GM23338 (cell line): ENCODE measurements around the gene GTPBP1. TPM values are rescaled to one million over a fixed set of nuclear protein-coding genes. Genes with fewer than 3 reads are reported as not detected.

ENCODE experiments used
- ATAC-seq: fragments of 200-7000 bp; cut with Tn5 transposase; 3 replicates; pipeline ENCODE4 v1.9.1; 2020
- DNase-seq: peaks from one replicate; pipeline ENCODE4 v3.0.0-alpha.2; 2015; ENCODE audit warnings: low spot score
- H2AFZ ChIP-seq: fragments of 200-600 bp; sonication (generic); 2 replicates; pipeline ENCODE4 v1.8.0; 2016; ENCODE audit warnings: antibody characterized with exemption, mild to moderate bottlenecking, moderate library complexity
- H3F3A ChIP-seq: fragments of 200-600 bp; sonication (generic); replicated peaks from 2 replicates; pipeline ENCODE4 v1.8.0; 2017; ENCODE audit warnings: antibody characterized with exemption, mixed run types, low read depth
- H3K27ac ChIP-seq: fragments of 200-600 bp; sonication (generic); 2 replicates; pipeline ENCODE4 v1.6.1; 2016; ENCODE audit warnings: low read depth
- H3K27me3 ChIP-seq: fragments of 200-600 bp; sonication (generic); 2 replicates; pipeline ENCODE4 v1.8.0; 2016; ENCODE audit warnings: mild to moderate bottlenecking, mixed run types, moderate library complexity; ENCODE audit not compliant: insufficient read depth
- H3K36me3 ChIP-seq: fragments of 200-600 bp; sonication (generic); 2 replicates; pipeline ENCODE4 v1.8.0; 2016; ENCODE audit warnings: mild to moderate bottlenecking; ENCODE audit not compliant: insufficient read depth
- H3K4me1 ChIP-seq: fragments of 200-600 bp; sonication (generic); 2 replicates; pipeline ENCODE4 v1.8.0; 2016; ENCODE audit warnings: mild to moderate bottlenecking, moderate library complexity; ENCODE audit not compliant: insufficient read depth
- H3K4me2 ChIP-seq: fragments of 200-600 bp; sonication (generic); 2 replicates; pipeline ENCODE4 v1.7.1; 2017; ENCODE audit warnings: mixed run types
- H3K4me3 ChIP-seq: fragments of 200-600 bp; sonication (generic); 2 replicates; pipeline ENCODE4 v1.6.1; 2016; ENCODE audit warnings: mixed run types
- H3K79me2 ChIP-seq: fragments of 200-600 bp; sonication (generic); replicated peaks from 2 replicates; pipeline ENCODE4 v1.8.0; 2017; ENCODE audit warnings: mild to moderate bottlenecking; ENCODE audit not compliant: insufficient read depth
- H3K9me2 ChIP-seq: fragments of 200-600 bp; sonication (generic); 2 replicates; pipeline ENCODE4 v1.8.0; 2017; ENCODE audit not compliant: insufficient read depth
- H4K20me1 ChIP-seq: fragments of 200-600 bp; sonication (generic); replicated peaks from 2 replicates; pipeline ENCODE4 v1.8.0; 2017; ENCODE audit warnings: mild to moderate bottlenecking; ENCODE audit not compliant: insufficient read depth
- H3K27ac Mint-ChIP-seq: 2 replicates; pipeline ENCODE4 v1.8.0; 2020; ENCODE audit warnings: inconsistent platforms, mild to moderate bottlenecking, moderate library complexity, mixed read lengths
- H3K27me3 Mint-ChIP-seq: 3 replicates; pipeline ENCODE4 v1.8.0; 2022; ENCODE audit warnings: low read depth, mild to moderate bottlenecking, moderate library complexity, mixed read lengths, inconsistent platforms; ENCODE audit not compliant: insufficient read depth, poor library complexity
- H3K36me3 Mint-ChIP-seq: 3 replicates; pipeline ENCODE4 v1.8.0; 2021; ENCODE audit warnings: low read depth, mild to moderate bottlenecking, inconsistent platforms, moderate library complexity, mixed read lengths
- H3K4me1 Mint-ChIP-seq: 3 replicates; pipeline ENCODE4 v1.8.0; 2020; ENCODE audit warnings: mild to moderate bottlenecking, inconsistent platforms, mixed read lengths
- H3K4me3 Mint-ChIP-seq: 3 replicates; pipeline ENCODE4 v1.8.0; 2021; ENCODE audit warnings: moderate library complexity, mild to moderate bottlenecking, inconsistent platforms, mixed read lengths
- H3K9me3 Mint-ChIP-seq: 3 replicates; pipeline ENCODE4 v1.8.0; 2020; ENCODE audit warnings: moderate library complexity, mild to moderate bottlenecking, inconsistent platforms, mixed read lengths
- CREB1 ChIP-seq: fragments of 250-450 bp; sonication (Bioruptor Pico); IDR thresholded peaks from 2 replicates; pipeline ENCODE4 v1.5.0; 2020; ENCODE audit warnings: low read depth, mild to moderate bottlenecking, moderate library complexity
- EZH2 ChIP-seq: fragments of 200-600 bp; sonication (generic); IDR thresholded peaks from one replicate; pipeline ENCODE4 v1.8.0; 2017; ENCODE audit warnings: antibody characterized with exemption, mild to moderate bottlenecking, low read depth; ENCODE audit not compliant: unreplicated experiment
- NANOG ChIP-seq: IDR thresholded peaks from 2 replicates; pipeline ENCODE4 v1.6.1; 2016; ENCODE audit warnings: antibody characterized with exemption, borderline replicate concordance
- POLR2AphosphoS5 ChIP-seq: IDR thresholded peaks from 2 replicates; pipeline ENCODE4 v1.6.1; 2016; ENCODE audit warnings: antibody characterized with exemption, low read depth
- polyA plus RNA-seq: library from polyadenylated mRNA; unstranded; fragments of >200 nt; fragmentation: Nextera tagmentation; extraction: Ambion mirVana; gene quantifications from 2 replicates; pipeline ENCODE4 v1.2.1, GENCODE V29; 2016
- total RNA-seq: library from RNA; depleted of rRNA; stranded (reverse); fragments of >200 nt; shearing (Covaris generic); gene quantifications from 2 replicates; pipeline ENCODE4 v1.2.3, GENCODE V29; 2014
- TF ChIP-seq, protein P1 (sequence below): fragments of 250-450 bp; sonication (Bioruptor Pico); IDR thresholded peaks from 2 replicates; pipeline ENCODE4 v1.5.0; 2020; ENCODE audit warnings: mild to moderate bottlenecking, moderate library complexity
- TF ChIP-seq, protein P2 (sequence below): IDR thresholded peaks from one replicate; pipeline ENCODE4 v1.6.1; 2018; ENCODE audit warnings: antibody characterized with exemption; ENCODE audit not compliant: unreplicated experiment
- TF ChIP-seq, protein P3 (sequence below), 2 experiments: fragments of 200-600 bp in 1 of 2; sonication (generic) in 1 of 2; conservative IDR thresholded peaks; 2 replicates each; pipeline versions ENCODE4 v1.5.1 to v1.6.1; 2016 to 2017; ENCODE audit warnings: antibody characterized with exemption in 2 of 2, low read depth in 2 of 2, mild to moderate bottlenecking in 2 of 2, moderate library complexity in 1 of 2

GTPBP1 gene
- total and polyA plus RNA-seq, 2 experiments from 2014 or later, result 27.2 to 88.4 TPM

DNA sequence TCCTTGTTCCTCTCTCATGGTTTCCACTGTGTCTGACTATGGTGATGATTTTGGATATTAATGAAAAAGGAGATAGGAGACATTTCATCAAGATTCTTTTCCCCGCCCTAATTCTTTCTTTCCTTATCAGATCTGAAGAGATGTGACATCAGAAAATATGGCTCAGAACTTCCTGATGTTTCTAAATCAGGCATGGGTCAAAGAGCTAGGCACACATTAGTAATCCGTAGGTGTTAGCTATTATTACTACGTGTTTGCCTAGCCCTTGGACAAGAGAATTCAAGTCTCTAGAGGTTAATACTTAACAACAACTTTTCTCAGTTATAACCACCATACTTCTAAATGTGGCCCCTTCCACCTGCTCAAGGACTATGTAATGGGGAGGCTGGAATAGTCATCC, 10.8 kb upstream of the GTPBP1 start (continued):
- TF ChIP-seq, protein P1, sequence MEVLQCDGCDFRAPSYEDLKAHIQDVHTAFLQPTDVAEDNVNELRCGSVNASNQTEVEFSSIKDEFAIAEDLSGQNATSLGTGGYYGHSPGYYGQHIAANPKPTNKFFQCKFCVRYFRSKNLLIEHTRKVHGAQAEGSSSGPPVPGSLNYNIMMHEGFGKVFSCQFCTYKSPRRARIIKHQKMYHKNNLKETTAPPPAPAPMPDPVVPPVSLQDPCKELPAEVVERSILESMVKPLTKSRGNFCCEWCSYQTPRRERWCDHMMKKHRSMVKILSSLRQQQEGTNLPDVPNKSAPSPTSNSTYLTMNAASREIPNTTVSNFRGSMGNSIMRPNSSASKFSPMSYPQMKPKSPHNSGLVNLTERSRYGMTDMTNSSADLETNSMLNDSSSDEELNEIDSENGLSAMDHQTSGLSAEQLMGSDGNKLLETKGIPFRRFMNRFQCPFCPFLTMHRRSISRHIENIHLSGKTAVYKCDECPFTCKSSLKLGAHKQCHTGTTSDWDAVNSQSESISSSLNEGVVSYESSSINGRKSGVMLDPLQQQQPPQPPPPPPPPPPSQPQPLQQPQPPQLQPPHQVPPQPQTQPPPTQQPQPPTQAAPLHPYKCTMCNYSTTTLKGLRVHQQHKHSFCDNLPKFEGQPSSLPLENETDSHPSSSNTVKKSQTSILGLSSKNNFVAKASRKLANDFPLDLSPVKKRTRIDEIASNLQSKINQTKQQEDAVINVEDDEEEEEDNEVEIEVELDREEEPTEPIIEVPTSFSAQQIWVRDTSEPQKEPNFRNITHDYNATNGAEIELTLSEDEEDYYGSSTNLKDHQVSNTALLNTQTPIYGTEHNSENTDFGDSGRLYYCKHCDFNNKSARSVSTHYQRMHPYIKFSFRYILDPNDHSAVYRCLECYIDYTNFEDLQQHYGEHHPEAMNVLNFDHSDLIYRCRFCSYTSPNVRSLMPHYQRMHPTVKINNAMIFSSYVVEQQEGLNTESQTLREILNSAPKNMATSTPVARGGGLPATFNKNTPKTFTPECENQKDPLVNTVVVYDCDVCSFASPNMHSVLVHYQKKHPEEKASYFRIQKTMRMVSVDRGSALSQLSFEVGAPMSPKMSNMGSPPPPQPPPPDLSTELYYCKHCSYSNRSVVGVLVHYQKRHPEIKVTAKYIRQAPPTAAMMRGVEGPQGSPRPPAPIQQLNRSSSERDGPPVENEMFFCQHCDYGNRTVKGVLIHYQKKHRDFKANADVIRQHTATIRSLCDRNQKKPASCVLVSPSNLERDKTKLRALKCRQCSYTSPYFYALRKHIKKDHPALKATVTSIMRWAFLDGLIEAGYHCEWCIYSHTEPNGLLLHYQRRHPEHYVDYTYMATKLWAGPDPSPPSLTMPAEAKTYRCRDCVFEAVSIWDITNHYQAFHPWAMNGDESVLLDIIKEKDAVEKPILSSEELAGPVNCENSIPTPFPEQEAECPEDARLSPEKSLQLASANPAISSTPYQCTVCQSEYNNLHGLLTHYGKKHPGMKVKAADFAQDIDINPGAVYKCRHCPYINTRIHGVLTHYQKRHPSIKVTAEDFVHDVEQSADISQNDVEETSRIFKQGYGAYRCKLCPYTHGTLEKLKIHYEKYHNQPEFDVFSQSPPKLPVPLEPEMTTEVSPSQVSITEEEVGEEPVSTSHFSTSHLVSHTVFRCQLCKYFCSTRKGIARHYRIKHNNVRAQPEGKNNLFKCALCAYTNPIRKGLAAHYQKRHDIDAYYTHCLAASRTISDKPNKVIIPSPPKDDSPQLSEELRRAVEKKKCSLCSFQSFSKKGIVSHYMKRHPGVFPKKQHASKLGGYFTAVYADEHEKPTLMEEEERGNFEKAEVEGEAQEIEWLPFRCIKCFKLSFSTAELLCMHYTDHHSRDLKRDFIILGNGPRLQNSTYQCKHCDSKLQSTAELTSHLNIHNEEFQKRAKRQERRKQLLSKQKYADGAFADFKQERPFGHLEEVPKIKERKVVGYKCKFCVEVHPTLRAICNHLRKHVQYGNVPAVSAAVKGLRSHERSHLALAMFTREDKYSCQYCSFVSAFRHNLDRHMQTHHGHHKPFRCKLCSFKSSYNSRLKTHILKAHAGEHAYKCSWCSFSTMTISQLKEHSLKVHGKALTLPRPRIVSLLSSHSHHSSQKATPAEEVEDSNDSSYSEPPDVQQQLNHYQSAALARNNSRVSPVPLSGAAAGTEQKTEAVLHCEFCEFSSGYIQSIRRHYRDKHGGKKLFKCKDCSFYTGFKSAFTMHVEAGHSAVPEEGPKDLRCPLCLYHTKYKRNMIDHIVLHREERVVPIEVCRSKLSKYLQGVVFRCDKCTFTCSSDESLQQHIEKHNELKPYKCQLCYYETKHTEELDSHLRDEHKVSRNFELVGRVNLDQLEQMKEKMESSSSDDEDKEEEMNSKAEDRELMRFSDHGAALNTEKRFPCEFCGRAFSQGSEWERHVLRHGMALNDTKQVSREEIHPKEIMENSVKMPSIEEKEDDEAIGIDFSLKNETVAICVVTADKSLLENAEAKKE (CRISPR knock-in tag), result no peak

DNA sequence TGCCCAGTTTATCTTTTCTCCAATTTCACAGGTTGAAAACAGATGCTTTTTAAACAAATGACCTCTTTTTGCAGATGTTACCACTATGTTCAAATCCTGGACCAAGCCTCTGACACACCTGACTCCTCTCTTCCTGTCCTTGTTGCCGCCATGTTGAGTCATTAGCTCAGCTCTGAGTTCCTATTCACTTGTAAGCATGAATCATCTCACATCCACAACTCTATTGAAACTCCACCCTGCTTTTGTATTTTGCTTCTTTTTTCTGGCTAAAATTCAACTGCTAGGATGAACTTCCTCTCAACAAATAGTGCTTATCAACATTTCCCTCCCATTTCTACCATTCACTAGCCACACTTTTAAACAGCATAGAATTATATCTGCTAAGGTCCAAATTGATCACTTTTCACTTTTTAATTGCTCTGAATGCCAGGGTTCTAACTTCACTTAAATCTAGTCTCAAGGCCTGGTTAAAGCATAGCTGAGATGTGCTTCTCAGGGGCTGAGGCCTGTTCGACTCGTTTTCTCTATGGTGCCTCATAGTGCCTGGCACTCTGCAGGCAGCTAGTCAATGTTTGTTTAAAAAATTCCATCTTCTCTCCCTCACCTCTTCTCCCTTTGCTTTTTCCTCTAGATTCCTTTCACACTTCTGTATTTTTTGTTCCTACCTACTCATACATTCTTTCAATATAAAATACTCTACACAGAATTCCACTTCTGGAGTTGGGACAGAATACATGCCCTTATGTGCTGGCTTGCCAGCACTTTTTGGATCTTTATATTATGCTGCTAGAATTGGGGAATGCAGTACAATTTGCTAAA, 8.9 kb upstream of the GTPBP1 start:
- H3K4me1 Mint-ChIP-seq, result peaks cover 23% of the 10 kb centered on the region
- no peak overlapping the region for H3K4me3 Mint-ChIP-seq
- no peak for DNase-seq
- peaks cover 55% of the 10 kb centered on the region for H3K79me2 ChIP-seq
- 0 out of 2 replicates have a peak overlapping the region, but pooled peaks have one; percentile 4 for H3K27ac Mint-ChIP-seq
- 0 out of 2 replicates have a peak overlapping the region, but pooled peaks have one; percentile 2 for H3K4me2 ChIP-seq
- H3K36me3 ChIP-seq, result no peaks in the 10 kb centered on the region; the same call in 1 of the 2 replicates
- peaks cover 4% of the 10 kb centered on the region; the same call in 1 of the 2 replicates for H3F3A ChIP-seq
- peaks cover 12% of the 10 kb centered on the region for H3K36me3 Mint-ChIP-seq
- no peaks in the 10 kb centered on the region for H3K9me2 ChIP-seq
- peaks cover 15% of the 10 kb centered on the region for H3K27me3 Mint-ChIP-seq
- no peaks in the 10 kb centered on the region for H3K9me3 Mint-ChIP-seq
- no peak for ATAC-seq
- H3K4me3 ChIP-seq, result no peak overlapping the region
- H2AFZ ChIP-seq, result no peak overlapping the region
- H3K27ac ChIP-seq, result no peak overlapping the region
- no peaks in the 10 kb centered on the region for H3K27me3 ChIP-seq
- peaks cover 18% of the 10 kb centered on the region for H3K4me1 ChIP-seq
- H4K20me1 ChIP-seq, result peaks cover 21% of the 10 kb centered on the region
- TF ChIP-seq, protein P2, sequence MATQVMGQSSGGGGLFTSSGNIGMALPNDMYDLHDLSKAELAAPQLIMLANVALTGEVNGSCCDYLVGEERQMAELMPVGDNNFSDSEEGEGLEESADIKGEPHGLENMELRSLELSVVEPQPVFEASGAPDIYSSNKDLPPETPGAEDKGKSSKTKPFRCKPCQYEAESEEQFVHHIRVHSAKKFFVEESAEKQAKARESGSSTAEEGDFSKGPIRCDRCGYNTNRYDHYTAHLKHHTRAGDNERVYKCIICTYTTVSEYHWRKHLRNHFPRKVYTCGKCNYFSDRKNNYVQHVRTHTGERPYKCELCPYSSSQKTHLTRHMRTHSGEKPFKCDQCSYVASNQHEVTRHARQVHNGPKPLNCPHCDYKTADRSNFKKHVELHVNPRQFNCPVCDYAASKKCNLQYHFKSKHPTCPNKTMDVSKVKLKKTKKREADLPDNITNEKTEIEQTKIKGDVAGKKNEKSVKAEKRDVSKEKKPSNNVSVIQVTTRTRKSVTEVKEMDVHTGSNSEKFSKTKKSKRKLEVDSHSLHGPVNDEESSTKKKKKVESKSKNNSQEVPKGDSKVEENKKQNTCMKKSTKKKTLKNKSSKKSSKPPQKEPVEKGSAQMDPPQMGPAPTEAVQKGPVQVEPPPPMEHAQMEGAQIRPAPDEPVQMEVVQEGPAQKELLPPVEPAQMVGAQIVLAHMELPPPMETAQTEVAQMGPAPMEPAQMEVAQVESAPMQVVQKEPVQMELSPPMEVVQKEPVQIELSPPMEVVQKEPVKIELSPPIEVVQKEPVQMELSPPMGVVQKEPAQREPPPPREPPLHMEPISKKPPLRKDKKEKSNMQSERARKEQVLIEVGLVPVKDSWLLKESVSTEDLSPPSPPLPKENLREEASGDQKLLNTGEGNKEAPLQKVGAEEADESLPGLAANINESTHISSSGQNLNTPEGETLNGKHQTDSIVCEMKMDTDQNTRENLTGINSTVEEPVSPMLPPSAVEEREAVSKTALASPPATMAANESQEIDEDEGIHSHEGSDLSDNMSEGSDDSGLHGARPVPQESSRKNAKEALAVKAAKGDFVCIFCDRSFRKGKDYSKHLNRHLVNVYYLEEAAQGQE, result no peak
- no peak for TF ChIP-seq POLR2AphosphoS5
- TF ChIP-seq NANOG, result no peak
- TF ChIP-seq, protein P3, sequence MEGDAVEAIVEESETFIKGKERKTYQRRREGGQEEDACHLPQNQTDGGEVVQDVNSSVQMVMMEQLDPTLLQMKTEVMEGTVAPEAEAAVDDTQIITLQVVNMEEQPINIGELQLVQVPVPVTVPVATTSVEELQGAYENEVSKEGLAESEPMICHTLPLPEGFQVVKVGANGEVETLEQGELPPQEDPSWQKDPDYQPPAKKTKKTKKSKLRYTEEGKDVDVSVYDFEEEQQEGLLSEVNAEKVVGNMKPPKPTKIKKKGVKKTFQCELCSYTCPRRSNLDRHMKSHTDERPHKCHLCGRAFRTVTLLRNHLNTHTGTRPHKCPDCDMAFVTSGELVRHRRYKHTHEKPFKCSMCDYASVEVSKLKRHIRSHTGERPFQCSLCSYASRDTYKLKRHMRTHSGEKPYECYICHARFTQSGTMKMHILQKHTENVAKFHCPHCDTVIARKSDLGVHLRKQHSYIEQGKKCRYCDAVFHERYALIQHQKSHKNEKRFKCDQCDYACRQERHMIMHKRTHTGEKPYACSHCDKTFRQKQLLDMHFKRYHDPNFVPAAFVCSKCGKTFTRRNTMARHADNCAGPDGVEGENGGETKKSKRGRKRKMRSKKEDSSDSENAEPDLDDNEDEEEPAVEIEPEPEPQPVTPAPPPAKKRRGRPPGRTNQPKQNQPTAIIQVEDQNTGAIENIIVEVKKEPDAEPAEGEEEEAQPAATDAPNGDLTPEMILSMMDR (conservative IDR thresholded peaks at IDR 0.05; ENCODE audit: low read depth in 2 of 2), result no peak
- TF ChIP-seq EZH2, result no peak
- TF ChIP-seq CREB1 (CRISPR knock-in tag), result no peak
